NCI-H1092 treated with DMSO at 0.1 percent for 48 hours (cell line): ENCODE measurements around the gene FPR2.
"Not testable (repeated sequence)": the region's sequence is repeated elsewhere in the genome, so short reads cannot be mapped to it uniquely, and the experiment has no call there.

Experiments used
- DNase-seq: peaks from one replicate; lab custom pipeline; 2025; lab: John Stamatoyannopoulos, UW

Gene FPR2

DNA sequence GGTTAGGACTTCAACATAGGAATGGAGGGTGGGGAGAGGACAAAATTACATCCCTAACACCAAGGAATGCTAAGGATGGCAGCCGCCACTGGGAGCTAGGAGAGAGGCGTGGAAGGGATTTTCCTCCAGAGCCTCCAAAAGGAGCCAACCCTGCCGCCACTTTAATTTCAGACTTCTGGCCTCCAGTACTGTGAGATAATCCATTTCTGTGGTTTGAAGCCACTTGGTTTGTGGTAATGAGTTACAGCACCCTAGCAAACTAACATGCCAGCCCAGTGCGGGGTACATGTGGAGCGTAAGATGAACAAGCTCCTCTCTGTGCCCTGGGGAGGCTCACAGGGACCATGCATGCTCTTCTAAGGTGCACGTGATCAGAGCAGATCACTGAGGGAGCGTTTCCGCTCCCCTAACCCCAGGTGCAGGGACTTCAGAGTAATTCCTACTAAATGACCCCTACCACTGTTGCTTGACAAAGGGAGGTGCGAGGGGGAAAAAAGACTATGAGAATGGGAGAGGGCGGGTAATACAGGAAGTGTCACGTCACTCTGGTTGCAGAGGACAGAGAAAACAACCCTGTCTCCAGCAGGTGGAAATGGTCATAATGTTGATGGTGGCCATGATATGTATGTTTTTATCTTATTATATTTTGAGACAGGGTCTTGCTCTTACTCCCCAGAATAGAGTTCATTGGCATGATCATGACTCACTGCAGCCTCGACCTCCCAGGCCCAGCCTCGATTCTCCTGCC, 21.3 kb upstream of the FPR2 start:
- DNase-seq: no peak

DNA sequence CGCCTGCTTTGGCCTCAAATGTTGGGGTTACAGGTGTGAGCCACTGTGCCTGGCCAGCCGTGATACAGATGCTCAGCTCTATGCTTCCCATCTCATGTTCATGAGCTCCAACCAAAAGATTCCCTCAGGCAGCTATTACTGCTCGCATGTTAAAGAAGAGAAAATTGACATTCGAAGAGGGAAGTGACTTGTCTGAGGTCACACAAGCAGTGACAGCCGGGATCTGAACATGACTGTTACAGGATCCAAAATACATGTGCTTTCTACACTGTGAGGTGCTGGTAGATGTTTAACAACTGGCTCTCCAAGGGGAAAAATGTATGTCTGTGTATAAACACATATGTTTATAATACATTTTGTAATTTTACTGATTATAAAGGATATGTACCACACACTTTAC, 20.6 kb upstream of the FPR2 start:
- DNase-seq: no peak

GRCh38 chr19:51742789-51743188, 18.2 kb upstream of the FPR2 start:
- DNase-seq: no peak

GRCh38 chr19:51743405-51743804, 17.6 kb upstream of the FPR2 start:
- DNase-seq: no peak

DNA sequence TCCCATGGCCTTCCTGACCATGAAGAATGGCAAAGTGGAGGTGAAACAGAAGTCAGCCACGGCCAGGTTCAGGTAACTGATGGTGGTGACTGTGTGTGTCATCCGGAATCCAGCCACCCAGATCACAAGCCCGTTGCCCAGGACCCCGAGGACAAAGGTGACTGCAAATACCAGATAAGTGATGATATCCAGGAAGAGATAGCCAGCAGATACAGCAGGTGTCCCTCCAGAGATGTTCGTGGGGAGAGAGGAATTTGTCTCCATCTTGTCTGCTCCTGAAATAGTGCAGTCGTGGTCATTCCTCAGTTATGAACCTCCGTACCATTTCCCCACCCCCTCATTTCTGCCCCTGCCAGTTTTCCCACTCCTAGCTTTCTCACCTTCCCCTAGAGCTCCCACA, 14.2 kb upstream of the FPR2 start:
- no peak for DNase-seq

DNA sequence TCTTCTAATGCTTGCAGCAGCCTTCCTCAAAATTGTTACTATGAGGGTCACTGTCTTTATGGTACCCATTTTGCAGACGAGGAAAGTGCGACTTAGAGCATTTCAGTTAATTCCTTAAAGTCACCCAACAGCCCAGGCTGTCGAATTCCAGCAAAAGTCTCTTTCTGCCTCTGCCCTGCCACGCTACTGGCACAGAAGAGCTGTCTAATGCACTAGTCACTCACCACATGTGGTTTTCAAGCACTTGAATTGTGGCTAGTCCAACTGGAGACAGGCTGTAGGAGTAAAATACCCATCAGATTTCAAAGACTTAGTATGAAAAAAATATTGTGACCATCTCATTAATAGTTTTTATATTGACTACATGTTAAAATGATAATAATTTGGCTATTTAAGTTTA, 11.0 kb upstream of the FPR2 start:
- DNase-seq: no peak

GRCh38 chr19:51750400-51751094, 10.4 kb upstream of the FPR2 start:
- DNase-seq: no peak

GRCh38 chr19:51751655-51752054, 9.3 kb upstream of the FPR2 start, which contains the start of gene FPR1:
Gene FPR1 (minus strand): TSS chr19:51751878. CDS start chr19:51746994, 4,884 bp downstream.
- no peak for DNase-seq

- DNase-seq: no peak
Observed at GRCh38 chr19:51754109-51754508, 6.9 kb upstream of the FPR2 start.

DNA sequence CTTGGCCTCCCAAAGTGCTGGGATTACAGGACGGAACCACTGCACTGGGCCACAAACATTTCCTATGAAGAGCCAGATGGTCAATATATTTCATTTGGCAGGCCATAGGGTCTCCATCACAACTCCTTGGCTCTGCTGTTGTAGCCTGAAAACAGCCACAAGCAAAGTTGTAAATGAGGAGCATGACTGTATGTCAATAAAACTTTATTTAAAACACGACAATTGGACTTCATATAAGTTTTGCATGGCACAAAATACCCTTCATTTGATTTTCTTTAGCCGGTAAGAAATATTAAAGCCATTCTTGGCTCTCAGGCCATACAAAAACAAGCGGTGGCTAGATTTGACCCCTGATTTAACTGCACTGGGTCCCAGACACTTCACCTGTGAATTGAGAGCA, 6.2 kb upstream of the FPR2 start:
- DNase-seq: no peak

- no peak for DNase-seq
Observed at GRCh38 chr19:51755571-51755970, 5.4 kb upstream of the FPR2 start.

DNA sequence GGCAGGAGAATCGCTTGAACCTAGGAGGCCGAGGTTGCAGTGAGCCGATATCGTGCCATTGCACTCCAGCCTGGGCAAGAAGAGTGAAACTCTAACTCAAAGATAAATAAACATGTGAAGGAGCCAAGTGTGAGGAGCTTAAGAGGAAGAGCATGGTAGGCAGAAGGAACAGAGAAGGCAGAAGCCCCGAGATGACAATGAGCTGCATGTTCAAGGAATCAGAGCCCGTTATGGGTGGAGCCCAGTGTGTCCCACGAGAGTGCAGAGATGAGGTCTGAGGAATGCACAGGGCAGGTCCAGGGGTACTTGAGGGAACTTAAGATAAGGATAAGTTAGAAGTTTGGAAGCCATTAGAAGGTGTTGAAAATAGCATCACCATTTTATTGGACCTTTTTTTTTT, 716 bp downstream of the FPR2 start:
- no peak for DNase-seq

DNA sequence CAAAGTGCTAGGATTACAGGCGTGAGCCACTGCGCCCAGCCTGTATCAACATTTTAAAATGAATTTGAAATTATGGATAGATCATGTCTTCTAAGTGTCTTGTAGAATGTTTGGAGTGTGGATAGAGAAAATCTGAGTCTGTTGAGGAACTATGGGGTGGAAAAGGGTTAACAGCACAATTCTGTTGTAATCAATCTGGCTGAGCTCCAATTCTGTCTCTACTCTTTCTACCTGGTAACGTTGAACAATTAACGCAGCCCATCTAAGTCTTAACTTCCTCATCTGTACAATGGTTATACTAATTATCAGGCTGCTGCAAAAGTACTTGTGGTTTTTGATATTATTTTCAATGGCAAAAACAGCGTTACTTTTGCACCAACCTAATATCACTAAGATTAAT, 4.1 kb downstream of the FPR2 start:
- no peak for DNase-seq

- no peak for DNase-seq
Observed at GRCh38 chr19:51766461-51766860, 5.5 kb downstream of the FPR2 start.

DNA sequence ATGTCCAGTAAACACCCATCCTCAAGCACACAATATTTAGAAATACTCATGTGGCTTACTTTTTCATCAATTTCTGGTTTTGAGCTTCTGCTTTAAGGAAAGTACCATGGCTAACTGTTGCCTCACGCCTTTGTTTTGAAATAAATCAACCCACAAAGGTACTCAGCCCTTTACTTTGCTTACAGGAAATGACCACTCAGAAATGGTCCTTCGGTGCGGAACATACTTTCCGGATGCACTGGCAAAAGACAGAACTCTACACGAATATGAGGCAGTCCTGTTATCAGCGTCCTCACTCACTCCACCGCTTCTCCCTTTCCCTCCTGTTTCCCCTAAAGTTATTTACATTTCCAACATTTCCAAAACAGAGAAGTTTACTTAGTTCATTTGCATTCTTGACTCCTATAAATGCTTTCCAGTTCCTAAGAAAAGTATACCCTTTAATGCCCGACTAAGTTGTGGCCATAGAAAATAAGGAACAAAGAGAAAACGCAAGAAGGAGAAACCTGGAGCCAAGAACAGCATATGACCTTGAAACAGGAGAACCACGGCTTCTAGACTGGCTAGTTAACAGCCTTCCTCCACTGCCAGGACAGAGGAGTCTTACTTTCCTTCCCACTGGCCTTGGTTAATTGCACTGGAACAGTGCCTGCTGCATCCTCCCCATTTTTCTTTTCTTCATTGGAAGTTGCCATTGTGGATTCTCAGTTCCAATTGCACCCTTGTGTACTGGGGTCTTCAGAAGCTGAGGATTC, 10.6 kb downstream of the FPR2 start:
- DNase-seq: no peak

- DNase-seq: no peak
Observed at GRCh38 chr19:51772977-51773376, 12.0 kb downstream of the FPR2 start.

DNA sequence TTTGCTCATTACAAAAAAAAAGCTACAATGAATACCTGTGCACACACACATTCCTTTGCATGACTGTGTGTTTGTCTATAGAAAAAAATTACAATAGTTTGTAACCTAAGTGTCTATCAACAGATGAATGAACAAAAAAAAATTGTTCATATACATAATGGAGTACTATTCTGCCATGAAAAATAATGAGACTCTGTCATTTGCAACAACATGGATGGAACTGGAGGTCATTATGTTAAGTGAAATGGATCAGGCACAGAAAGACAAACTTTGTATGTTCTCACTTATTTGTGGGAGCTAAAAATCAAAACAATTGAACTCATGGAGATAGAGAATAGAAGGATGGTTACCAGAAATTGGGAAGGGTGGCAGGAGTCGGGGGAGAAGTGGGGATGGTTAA, 15.6 kb downstream of the FPR2 start:
- not testable (repeated sequence) for DNase-seq

DNA sequence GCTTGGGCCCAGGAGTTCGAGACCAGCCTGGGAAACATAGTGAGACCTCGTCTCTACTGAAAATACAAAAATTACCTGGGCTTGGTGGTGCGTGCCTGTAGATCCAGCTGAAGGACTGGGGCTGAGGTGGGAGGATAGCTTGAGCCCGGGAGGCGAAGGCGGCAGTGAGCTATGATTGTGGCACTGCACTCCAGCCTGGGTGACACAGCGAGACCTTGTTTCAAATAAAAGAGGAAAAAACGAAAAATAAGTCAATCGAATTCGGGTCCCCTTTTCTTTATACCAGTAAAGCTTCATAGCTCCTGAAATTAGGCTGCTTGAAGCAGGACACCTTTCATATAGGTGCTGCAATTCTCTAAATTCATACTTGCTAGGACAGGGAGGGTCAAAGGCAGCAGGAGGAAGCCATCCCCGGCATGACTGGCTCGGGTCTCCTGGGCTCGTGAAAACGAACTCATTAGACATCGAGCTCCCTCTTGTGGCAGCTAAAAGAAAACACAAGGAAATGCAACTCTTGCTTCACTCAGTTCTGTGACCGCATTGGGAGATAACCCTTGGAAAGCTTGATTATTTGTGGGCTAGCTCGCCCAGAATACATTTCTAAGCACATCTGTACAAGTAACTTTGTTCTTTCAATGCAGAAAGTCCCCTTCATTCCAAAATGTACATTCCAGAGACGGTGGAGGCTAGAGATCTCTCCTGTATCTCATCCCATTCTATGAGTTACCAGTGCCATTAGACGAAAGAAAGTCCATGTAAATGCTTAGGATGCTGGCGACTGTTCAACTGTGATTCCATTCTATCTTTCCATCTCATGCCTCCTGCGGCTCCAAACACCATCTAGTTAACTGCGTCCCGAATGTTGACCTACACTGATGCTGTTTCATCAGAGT, 16.8 kb downstream of the FPR2 start:
- peak; percentile 41 for DNase-seq

GRCh38 chr19:51779181-51779580, 18.2 kb downstream of the FPR2 start:
- no peak for DNase-seq

GRCh38 chr19:51779703-51780102, 18.7 kb downstream of the FPR2 start:
- DNase-seq: no peak

DNA sequence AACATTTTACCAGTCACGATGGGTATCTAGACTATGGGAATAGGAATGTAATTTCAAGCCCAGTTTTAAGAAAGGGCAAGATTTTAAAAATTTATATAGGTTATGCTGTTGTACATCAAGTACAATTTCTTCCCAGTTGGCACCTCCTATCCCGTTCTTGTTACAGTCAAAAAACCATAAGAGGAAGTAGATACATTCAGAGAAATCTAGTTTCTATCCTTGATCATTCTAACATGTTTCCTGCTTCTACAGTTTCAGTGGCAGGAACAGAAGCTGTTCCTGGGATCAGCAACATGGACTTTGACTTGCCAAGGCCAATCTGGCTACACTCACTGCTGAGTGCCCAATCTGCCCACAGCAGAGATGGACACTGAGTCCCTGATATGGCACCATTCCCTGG, 19.3 kb downstream of the FPR2 start:
- DNase-seq: no peak

GRCh38 chr19:51781999-51782398, 21.0 kb downstream of the FPR2 start:
- DNase-seq: no peak
